K562 (cell line): ENCODE results near the gene CCDC34.

Experiments
- BMI1 ChIP-seq: fragments of 150-350 bp; IDR thresholded peaks from 2 replicates; pipeline ENCODE4 v1.6.1; 2014; ENCODE audit warnings: low read length
- CHCHD3 ChIP-seq: fragments of 250-450 bp; sonication (Bioruptor Pico); IDR thresholded peaks from 2 replicates; pipeline ENCODE4 v2.1.2; 2022; ENCODE audit warnings: mild to moderate bottlenecking
- TF ChIP-seq, protein P1 (sequence below): fragments of 450-650 bp; IDR thresholded peaks from 2 replicates; pipeline ENCODE4 v1.7.1; 2018; ENCODE audit warnings: mild to moderate bottlenecking, low read depth; ENCODE audit not compliant: partially characterized antibody
- TF ChIP-seq, protein P2 (sequence below): fragments of 450-650 bp; IDR thresholded peaks from 2 replicates; pipeline ENCODE4 v1.6.1; 2018; ENCODE audit not compliant: partially characterized antibody
- TF ChIP-seq, protein P3 (sequence below), 3 experiments: IDR thresholded peaks in 2 of 3; conservative IDR thresholded peaks in 1 of 3; 2 replicates each; pipeline ENCODE4 v1.5.1; 2011 to 2012; ENCODE audit warnings: low read length in 3 of 3, mild to moderate bottlenecking in 3 of 3, control low read depth in 2 of 3, improper control_type of control experiment in 1 of 3, inconsistent platforms in 1 of 3, low read depth in 1 of 3, mixed read lengths in 1 of 3, moderate library complexity in 1 of 3; ENCODE audit not compliant: insufficient read depth in 2 of 3
- TF ChIP-seq, protein P4 (sequence below): sonication (generic); formaldehyde crosslinking; IDR thresholded peaks from 2 replicates; pipeline ENCODE4 v1.8.0; 2023; ENCODE audit warnings: mild to moderate bottlenecking, missing genetic modification reagents

DNA sequence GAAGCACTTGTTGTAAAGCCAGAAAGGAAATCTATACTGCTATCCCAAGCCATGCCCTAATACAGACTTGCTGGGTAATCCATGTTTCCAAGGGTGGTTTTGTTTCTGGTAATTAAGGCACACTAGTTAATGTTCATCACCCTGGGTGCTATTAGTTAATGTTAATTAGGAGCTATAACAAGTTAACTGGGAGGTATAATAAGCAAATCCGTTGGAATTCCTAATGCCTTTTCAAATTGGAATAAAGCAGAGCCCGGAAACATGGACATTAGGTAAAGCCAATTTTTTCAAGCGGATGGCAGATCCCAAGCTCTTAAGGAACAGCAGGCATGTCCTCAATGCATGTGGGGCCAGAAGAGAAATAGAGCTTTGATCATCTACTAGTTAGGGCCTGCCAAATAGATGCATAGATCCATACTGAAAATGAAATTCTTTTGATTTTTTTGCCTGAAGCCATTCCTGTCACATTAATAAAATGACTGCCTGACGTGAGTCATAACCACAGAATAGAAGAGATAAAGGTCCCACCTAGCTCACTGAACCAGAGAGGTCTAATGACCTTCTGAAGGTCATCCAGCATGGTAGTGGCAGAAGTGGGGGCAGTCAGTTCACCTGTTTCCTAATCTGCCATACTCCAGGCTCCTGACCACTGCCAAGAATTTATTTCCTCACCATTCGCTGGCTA is 28.5 kb upstream of the CCDC34 start:
- TF ChIP-seq, protein P1, sequence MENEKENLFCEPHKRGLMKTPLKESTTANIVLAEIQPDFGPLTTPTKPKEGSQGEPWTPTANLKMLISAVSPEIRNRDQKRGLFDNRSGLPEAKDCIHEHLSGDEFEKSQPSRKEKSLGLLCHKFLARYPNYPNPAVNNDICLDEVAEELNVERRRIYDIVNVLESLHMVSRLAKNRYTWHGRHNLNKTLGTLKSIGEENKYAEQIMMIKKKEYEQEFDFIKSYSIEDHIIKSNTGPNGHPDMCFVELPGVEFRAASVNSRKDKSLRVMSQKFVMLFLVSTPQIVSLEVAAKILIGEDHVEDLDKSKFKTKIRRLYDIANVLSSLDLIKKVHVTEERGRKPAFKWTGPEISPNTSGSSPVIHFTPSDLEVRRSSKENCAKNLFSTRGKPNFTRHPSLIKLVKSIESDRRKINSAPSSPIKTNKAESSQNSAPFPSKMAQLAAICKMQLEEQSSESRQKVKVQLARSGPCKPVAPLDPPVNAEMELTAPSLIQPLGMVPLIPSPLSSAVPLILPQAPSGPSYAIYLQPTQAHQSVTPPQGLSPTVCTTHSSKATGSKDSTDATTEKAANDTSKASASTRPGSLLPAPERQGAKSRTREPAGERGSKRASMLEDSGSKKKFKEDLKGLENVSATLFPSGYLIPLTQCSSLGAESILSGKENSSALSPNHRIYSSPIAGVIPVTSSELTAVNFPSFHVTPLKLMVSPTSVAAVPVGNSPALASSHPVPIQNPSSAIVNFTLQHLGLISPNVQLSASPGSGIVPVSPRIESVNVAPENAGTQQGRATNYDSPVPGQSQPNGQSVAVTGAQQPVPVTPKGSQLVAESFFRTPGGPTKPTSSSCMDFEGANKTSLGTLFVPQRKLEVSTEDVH = no peak
- TF ChIP-seq, protein P2, sequence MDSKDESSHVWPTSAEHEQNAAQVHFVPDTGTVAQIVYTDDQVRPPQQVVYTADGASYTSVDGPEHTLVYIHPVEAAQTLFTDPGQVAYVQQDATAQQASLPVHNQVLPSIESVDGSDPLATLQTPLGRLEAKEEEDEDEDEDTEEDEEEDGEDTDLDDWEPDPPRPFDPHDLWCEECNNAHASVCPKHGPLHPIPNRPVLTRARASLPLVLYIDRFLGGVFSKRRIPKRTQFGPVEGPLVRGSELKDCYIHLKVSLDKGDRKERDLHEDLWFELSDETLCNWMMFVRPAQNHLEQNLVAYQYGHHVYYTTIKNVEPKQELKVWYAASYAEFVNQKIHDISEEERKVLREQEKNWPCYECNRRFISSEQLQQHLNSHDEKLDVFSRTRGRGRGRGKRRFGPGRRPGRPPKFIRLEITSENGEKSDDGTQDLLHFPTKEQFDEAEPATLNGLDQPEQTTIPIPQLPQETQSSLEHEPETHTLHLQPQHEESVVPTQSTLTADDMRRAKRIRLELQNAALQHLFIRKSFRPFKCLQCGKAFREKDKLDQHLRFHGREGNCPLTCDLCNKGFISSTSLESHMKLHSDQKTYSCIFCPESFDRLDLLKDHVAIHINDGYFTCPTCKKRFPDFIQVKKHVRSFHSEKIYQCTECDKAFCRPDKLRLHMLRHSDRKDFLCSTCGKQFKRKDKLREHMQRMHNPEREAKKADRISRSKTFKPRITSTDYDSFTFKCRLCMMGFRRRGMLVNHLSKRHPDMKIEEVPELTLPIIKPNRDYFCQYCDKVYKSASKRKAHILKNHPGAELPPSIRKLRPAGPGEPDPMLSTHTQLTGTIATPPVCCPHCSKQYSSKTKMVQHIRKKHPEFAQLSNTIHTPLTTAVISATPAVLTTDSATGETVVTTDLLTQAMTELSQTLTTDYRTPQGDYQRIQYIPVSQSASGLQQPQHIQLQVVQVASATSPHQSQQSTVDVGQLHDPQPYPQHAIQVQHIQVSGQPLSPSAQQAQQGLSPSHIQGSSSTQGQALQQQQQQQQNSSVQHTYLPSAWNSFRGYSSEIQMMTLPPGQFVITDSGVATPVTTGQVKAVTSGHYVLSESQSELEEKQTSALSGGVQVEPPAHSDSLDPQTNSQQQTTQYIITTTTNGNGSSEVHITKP = no peak
- TF ChIP-seq BMI1 = no peak
- TF ChIP-seq, protein P3, sequence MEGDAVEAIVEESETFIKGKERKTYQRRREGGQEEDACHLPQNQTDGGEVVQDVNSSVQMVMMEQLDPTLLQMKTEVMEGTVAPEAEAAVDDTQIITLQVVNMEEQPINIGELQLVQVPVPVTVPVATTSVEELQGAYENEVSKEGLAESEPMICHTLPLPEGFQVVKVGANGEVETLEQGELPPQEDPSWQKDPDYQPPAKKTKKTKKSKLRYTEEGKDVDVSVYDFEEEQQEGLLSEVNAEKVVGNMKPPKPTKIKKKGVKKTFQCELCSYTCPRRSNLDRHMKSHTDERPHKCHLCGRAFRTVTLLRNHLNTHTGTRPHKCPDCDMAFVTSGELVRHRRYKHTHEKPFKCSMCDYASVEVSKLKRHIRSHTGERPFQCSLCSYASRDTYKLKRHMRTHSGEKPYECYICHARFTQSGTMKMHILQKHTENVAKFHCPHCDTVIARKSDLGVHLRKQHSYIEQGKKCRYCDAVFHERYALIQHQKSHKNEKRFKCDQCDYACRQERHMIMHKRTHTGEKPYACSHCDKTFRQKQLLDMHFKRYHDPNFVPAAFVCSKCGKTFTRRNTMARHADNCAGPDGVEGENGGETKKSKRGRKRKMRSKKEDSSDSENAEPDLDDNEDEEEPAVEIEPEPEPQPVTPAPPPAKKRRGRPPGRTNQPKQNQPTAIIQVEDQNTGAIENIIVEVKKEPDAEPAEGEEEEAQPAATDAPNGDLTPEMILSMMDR (IDR thresholded peaks at IDR 0.05 in 2 of 3, conservative IDR thresholded peaks at IDR 0.05 in 1 of 3; ENCODE audit: insufficient read depth in 2 of 3, low read depth in 1 of 3, low read length in 3 of 3) = no peak
- TF ChIP-seq CHCHD3 (CRISPR knock-in tag) = no peak
- TF ChIP-seq, protein P4, sequence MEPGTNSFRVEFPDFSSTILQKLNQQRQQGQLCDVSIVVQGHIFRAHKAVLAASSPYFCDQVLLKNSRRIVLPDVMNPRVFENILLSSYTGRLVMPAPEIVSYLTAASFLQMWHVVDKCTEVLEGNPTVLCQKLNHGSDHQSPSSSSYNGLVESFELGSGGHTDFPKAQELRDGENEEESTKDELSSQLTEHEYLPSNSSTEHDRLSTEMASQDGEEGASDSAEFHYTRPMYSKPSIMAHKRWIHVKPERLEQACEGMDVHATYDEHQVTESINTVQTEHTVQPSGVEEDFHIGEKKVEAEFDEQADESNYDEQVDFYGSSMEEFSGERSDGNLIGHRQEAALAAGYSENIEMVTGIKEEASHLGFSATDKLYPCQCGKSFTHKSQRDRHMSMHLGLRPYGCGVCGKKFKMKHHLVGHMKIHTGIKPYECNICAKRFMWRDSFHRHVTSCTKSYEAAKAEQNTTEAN (CRISPR knock-in tag) = no peak
